DOHH2 (cell line): Measurements from ENCODE around the gene MUC3A.
"Not testable (repeated sequence)": the region's sequence is repeated elsewhere in the genome, so short reads cannot be mapped to it uniquely, and the experiment has no call there.

ENCODE experiments used
- CTCF ChIP-seq: fragments of 200-600 bp; sonication (generic); IDR thresholded peaks from one replicate; pipeline ENCODE4 v1.5.1; 2014; ENCODE audit warnings: antibody characterized with exemption, mild to moderate bottlenecking, low read depth, low read length; ENCODE audit not compliant: poor library complexity, severe bottlenecking
- EZH2phosphoT487 ChIP-seq: fragments of 200-600 bp; sonication (generic); IDR thresholded peaks from 2 replicates; pipeline ENCODE4 v1.6.1; 2017; ENCODE audit warnings: borderline replicate concordance, mild to moderate bottlenecking, antibody characterized with exemption, low read length, moderate library complexity, mixed read lengths

GRCh38 chr7:100994671-100995070 is 45.3 kb downstream of the MUC3A start:
- not testable (repeated sequence) for TF ChIP-seq CTCF, EZH2phosphoT487
